ENCODE data around the gene TRANK1. TPM values are rescaled to one million over a fixed set of nuclear protein-coding genes. Genes with fewer than 3 reads are reported as not detected.

TRANK1 gene
- total RNA-seq, 1 donor from 2014 or later = 135 TPM

DNA sequence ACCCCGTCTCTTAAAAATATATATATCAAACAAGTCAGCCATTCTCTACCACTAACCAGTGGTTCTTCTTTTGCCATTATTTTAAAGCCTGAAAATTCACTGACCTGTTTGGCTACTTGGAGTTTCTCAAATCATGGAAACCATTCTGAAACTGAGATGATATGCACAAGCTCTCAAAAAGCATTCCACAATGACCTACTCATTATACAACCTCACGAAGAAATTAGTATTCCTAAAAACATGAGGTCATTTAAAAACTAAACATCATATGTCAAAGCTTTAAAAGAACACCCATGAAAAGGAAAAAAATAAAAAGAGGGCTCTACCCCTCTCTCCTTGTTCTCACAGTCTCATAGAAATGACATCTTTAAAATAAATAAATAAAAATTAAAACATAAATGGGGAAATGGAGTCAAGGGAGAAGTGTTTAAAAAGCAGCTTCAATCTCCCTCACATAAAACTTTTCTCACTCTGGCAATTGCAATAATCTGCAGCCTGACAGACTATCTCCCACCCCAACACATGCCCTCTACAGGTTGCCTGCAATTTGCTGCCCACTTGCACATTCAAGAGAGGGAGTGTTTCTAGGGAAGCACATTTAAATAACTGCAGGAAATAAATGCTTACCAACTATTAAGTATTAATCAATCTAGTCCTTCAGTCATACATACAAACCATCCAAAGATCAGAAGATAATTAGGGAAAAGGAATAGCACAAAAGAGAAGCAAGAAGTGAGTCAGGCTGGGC, 73.3 kb downstream of the TRANK1 start:
- ChIA-PET CTCF (interaction anchor here (7.2 kb wide), 1 partner anchor 88 kb away, joined by 70 read pairs; no protein-coding TSS in a partner anchor), POLR2A (interaction anchor here (0.5 to 1.1 kb wide), 2 partner anchors 29 to 34 kb away, joined by 3 to 4 read pairs; no protein-coding TSS in a partner anchor)
- DNase-seq (no peak), ATAC-seq (ENCODE audit: low read depth) (no peak)
- Mint-ChIP-seq H3K4me1 (peaks cover 32% of the 10 kb centered on the region), H3K27ac (peak overlapping the region; percentile 8), H3K9me3 (no peaks in the 10 kb centered on the region), H3K36me3 (ENCODE audit: low read depth) (peaks cover 47% of the 10 kb centered on the region), H3K4me3 (no peak overlapping the region), H3K27me3 (no peaks in the 10 kb centered on the region)
- intact Hi-C loops (cut with micrococcal nuclease) = no loop called here
- TF ChIP-seq, protein P1, sequence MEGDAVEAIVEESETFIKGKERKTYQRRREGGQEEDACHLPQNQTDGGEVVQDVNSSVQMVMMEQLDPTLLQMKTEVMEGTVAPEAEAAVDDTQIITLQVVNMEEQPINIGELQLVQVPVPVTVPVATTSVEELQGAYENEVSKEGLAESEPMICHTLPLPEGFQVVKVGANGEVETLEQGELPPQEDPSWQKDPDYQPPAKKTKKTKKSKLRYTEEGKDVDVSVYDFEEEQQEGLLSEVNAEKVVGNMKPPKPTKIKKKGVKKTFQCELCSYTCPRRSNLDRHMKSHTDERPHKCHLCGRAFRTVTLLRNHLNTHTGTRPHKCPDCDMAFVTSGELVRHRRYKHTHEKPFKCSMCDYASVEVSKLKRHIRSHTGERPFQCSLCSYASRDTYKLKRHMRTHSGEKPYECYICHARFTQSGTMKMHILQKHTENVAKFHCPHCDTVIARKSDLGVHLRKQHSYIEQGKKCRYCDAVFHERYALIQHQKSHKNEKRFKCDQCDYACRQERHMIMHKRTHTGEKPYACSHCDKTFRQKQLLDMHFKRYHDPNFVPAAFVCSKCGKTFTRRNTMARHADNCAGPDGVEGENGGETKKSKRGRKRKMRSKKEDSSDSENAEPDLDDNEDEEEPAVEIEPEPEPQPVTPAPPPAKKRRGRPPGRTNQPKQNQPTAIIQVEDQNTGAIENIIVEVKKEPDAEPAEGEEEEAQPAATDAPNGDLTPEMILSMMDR (IDR thresholded peaks at IDR 0.05) = no peak

DNA sequence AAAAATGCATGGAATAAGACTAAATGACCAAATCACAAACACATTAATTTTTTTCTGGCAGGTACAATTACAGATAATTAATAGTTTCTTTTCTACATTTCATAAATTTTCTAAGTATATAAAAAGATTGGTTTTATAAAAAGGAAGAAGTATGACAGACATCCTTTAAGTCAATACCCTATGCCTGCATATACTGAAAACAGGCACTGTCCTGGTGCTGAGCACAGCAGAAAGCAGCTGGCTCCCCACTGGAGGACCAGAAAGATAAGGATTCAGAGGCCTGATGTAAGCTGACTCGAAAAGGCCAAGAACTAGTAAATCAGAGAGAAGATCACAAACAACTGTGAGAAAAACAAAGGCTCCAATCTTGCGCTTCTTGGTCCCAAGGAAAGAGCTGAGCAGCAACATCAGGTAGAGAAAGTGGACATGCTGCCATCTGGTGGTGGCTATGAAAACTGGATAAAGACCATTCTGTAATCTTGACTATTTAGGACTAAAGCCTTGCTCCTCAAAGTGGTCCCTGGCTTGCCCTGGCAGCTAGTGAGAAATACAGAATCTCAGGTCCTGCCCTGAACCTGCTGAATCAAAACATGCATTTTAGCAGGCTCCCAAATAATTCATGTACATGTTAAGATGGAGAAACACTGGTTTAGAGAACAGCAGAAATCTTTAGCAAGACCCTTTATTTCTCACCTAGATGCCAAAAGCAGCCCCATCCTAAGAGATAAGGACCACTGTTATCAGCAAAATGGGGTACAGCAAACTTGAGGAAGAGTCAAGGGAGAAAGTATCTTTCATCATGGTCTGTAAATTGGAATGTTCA, 76.0 kb downstream of the TRANK1 start:
- no peak overlapping the region for H3K4me3 Mint-ChIP-seq
- ATAC-seq (ENCODE audit: low read depth) (peak; percentile 88), DNase-seq (no peak)
- H3K27ac Mint-ChIP-seq = peak overlapping the region; percentile 59
- ChIA-PET POLR2A (interaction anchor here (0.9 to 1.4 kb wide), 4 partner anchors 23 to 124 kb away, joined by 3 to 6 read pairs (median 4); partner anchors contain the start of genes EPM2AIP1 and MLH1), CTCF (interaction anchor here (0.6 to 7.2 kb wide), 28 partner anchors 10 to 124 kb away, joined by 3 to 70 read pairs (median 5); partner anchors contain the start of gene TRANK1)
- no peaks in the 10 kb centered on the region for H3K27me3 Mint-ChIP-seq
- TF ChIP-seq, protein P1 (IDR thresholded peaks at IDR 0.05) = peak; percentile 87
- peaks cover 55% of the 10 kb centered on the region for H3K36me3 Mint-ChIP-seq (ENCODE audit: low read depth)
- H3K4me1 Mint-ChIP-seq = peaks cover 23% of the 10 kb centered on the region
- H3K9me3 Mint-ChIP-seq = no peaks in the 10 kb centered on the region
- intact Hi-C loops (cut with micrococcal nuclease) = loop anchor here (1.0 to 10.0 kb wide), 5 partner anchors 75 to 904 kb away; no protein-coding TSS in a partner anchor

DNA sequence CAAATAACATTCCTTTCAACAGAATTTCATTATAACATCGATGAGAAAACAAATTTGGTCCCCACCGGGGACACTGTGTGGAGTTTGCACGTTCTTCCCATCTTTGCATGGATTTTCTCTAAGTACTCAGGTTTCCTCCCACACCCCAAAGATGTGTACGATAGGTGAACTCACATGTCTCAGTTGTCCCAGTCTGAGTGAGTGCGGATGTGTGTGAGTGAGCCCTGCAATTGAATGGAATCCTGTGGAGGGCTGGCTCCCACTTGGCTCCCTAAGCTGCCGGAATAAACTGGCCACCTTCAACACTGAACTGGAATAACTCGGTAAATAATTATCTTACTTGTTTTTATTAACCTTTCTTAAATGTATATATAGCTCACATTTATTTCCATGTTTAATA, 77.0 kb downstream of the TRANK1 start:
- Mint-ChIP-seq H3K4me3 (no peak overlapping the region), H3K27ac (no peak overlapping the region), H3K4me1 (peaks cover 25% of the 10 kb centered on the region), H3K27me3 (no peaks in the 10 kb centered on the region), H3K36me3 (ENCODE audit: low read depth) (peaks cover 55% of the 10 kb centered on the region), H3K9me3 (no peaks in the 10 kb centered on the region)
- DNase-seq (no peak), ATAC-seq (ENCODE audit: low read depth) (no peak)
- intact Hi-C loops (cut with micrococcal nuclease) = loop anchor here (2.0 to 10.0 kb wide), 4 partner anchors 13 to 903 kb away; no protein-coding TSS in a partner anchor
- TF ChIP-seq, protein P1 (IDR thresholded peaks at IDR 0.05) = no peak
- ChIA-PET CTCF (interaction anchor here (0.9 to 7.2 kb wide), 11 partner anchors 8 to 121 kb away, joined by 3 to 70 read pairs (median 7); no protein-coding TSS in a partner anchor), POLR2A (interaction anchor here (1.4 kb wide), 1 partner anchor 125 kb away, joined by 4 read pairs; the partner anchor contains the start of genes EPM2AIP1 and MLH1)

DNA sequence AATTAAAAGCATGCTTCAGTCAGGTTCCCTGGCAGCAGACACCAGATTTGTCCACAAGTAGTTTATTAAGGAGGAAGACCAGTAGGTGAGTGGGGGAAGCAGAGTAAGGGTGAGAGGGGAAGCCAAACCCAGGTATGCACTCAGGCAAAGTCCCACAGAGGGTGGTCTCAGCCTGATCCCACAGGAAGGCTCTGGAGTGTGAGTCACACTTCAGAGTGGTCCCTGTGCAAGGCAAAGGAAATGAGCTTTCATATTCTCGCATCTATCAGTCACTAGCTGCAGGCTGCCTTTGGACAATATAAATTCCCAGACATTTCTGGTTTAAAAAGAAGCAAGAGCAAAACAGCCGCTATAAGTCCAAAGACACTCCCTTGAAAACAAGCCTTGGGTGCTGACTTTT, 78.5 kb downstream of the TRANK1 start:
- Mint-ChIP-seq H3K36me3 (ENCODE audit: low read depth) (peaks cover 53% of the 10 kb centered on the region), H3K4me1 (peaks cover 13% of the 10 kb centered on the region), H3K27me3 (no peaks in the 10 kb centered on the region), H3K9me3 (no peaks in the 10 kb centered on the region), H3K4me3 (no peak overlapping the region), H3K27ac (no peak overlapping the region)
- CTCF ChIA-PET = interaction anchor here (1.4 to 7.2 kb wide), 2 partner anchors 9 to 93 kb away, joined by 4 to 70 read pairs; no protein-coding TSS in a partner anchor
- POLR2A ChIA-PET = interaction anchor here (0.8 kb wide), 1 partner anchor 127 kb away, joined by 3 read pairs; the partner anchor contains the start of genes EPM2AIP1 and MLH1
- ATAC-seq (ENCODE audit: low read depth) (no peak), DNase-seq (no peak)
- intact Hi-C loops (cut with micrococcal nuclease) = loop anchor here (2.0 to 10.0 kb wide), 2 partner anchors 14 to 902 kb away; no protein-coding TSS in a partner anchor
- TF ChIP-seq, protein P1 (IDR thresholded peaks at IDR 0.05) = no peak

Data from activated B cell treated with CpG ODN at 0.5 μM for 24 hours (primary cell).